A549 (cell line): ENCODE measurements around the gene TMEM235.

ENCODE experiments used
- CTCF ChIP-seq: fragments of >200 bp; sonication (Bioruptor Twin); formaldehyde crosslinking; IDR thresholded peaks from 3 replicates; pipeline ENCODE4 v1.5.1; 2016
- EHMT2 ChIP-seq: fragments of 200-600 bp; sonication (generic); IDR thresholded peaks from 2 replicates; pipeline ENCODE4 v1.6.1; 2016; ENCODE audit warnings: antibody characterized with exemption, low read depth, mild to moderate bottlenecking, moderate library complexity
- JUN ChIP-seq, 2 experiments: fragments of >200 bp; sonication (Bioruptor Twin); formaldehyde crosslinking; IDR thresholded peaks; 2 replicates in 1 of 2; 3 replicates in 1 of 2; pipeline ENCODE4 v1.6.1; 2016 to 2017

- no peak for TF ChIP-seq EHMT2
- no peak for TF ChIP-seq JUN (IDR thresholded peaks at IDR 0.05)
- no peak for TF ChIP-seq CTCF
These were observed 7.0 kb upstream of the TMEM235 start for GRCh38 chr17:78224231-78225087.
